H9 (cell line): Measurements from ENCODE around the gene CCND3. TPM values are rescaled to one million over a fixed set of nuclear protein-coding genes. Genes with fewer than 3 reads are reported as not detected.

Experiments
- DNase-seq: peaks from one replicate; pipeline ENCODE4 v3.0.0-alpha.2; 2017
- H2AFZ ChIP-seq: one replicate; pipeline ENCODE4 v1.6.1; 2013; ENCODE audit warnings: mild to moderate bottlenecking, low read length, control low read depth, moderate library complexity
- H2AK5ac ChIP-seq: 2 replicates; pipeline ENCODE4 v1.6.1; 2013; ENCODE audit warnings: low read length, control low read depth, mixed read lengths; ENCODE audit not compliant: insufficient read length
- H2BK120ac ChIP-seq: one replicate; pipeline ENCODE4 v1.6.1; 2013; ENCODE audit warnings: low read depth, mild to moderate bottlenecking, low read length, control low read depth, inconsistent platforms; ENCODE audit not compliant: poor library complexity, severe bottlenecking
- H2BK12ac ChIP-seq: 2 replicates; pipeline ENCODE4 v1.6.1; 2013; ENCODE audit warnings: low read length, control low read depth, mixed read lengths, low read depth; ENCODE audit not compliant: insufficient read length
- H2BK15ac ChIP-seq: 2 replicates; pipeline ENCODE4 v1.6.1; 2013; ENCODE audit warnings: low read depth, low read length, control low read depth
- H2BK20ac ChIP-seq: one replicate; pipeline ENCODE4 v1.6.1; 2013; ENCODE audit warnings: low read depth, mild to moderate bottlenecking, low read length, control low read depth, inconsistent platforms; ENCODE audit not compliant: poor library complexity, severe bottlenecking
- H2BK5ac ChIP-seq: 2 replicates; pipeline ENCODE4 v1.6.1; 2013; ENCODE audit warnings: low read length, control low read depth, mixed read lengths; ENCODE audit not compliant: insufficient read length
- H3K14ac ChIP-seq: 2 replicates; pipeline ENCODE4 v1.6.1; 2013; ENCODE audit warnings: low read length, control low read depth; ENCODE audit not compliant: insufficient read depth
- H3K18ac ChIP-seq: 2 replicates; pipeline ENCODE4 v1.6.1; 2013; ENCODE audit warnings: low read depth, mild to moderate bottlenecking, mixed read lengths, low read length, control low read depth; ENCODE audit not compliant: insufficient read length
- H3K23ac ChIP-seq: 2 replicates; pipeline ENCODE4 v1.6.1; 2013; ENCODE audit warnings: low read length, control low read depth, mixed read lengths, low read depth; ENCODE audit not compliant: insufficient read length
- H3K23me2 ChIP-seq: 2 replicates; pipeline ENCODE4 v1.6.1; 2013; ENCODE audit warnings: low read depth, mild to moderate bottlenecking, mixed read lengths, low read length, control low read depth; ENCODE audit not compliant: insufficient read length, poor library complexity, severe bottlenecking
- H3K27ac ChIP-seq: 2 replicates; pipeline ENCODE4 v1.5.1; 2013; ENCODE audit warnings: low read length, control low read depth, mixed read lengths, low read depth; ENCODE audit not compliant: insufficient read length
- H3K27me3 ChIP-seq: 2 replicates; pipeline ENCODE4 v1.6.1; 2013; ENCODE audit warnings: low read length, control low read depth, inconsistent platforms; ENCODE audit not compliant: insufficient read depth
- H3K4ac ChIP-seq: 2 replicates; pipeline ENCODE4 v1.6.1; 2013; ENCODE audit warnings: low read depth, mild to moderate bottlenecking, control low read depth, inconsistent platforms, low read length, moderate library complexity
- H3K4me1 ChIP-seq: 2 replicates; pipeline ENCODE4 v1.6.1; 2013; ENCODE audit warnings: low read length, control low read depth, inconsistent platforms; ENCODE audit not compliant: insufficient read depth
- H3K4me2 ChIP-seq: 2 replicates; pipeline ENCODE4 v1.6.1; 2013; ENCODE audit warnings: low read length, control low read depth, mixed read lengths; ENCODE audit not compliant: insufficient read length, insufficient read depth
- H3K56ac ChIP-seq: 2 replicates; pipeline ENCODE4 v1.6.1; 2013; ENCODE audit warnings: low read depth, mild to moderate bottlenecking, mixed read lengths, low read length, control low read depth; ENCODE audit not compliant: insufficient read length
- H3K79me1 ChIP-seq: 2 replicates; pipeline ENCODE4 v1.6.1; 2013; ENCODE audit warnings: low read depth, mild to moderate bottlenecking, moderate library complexity, low read length, control low read depth, inconsistent platforms; ENCODE audit not compliant: insufficient read depth, poor library complexity, severe bottlenecking
- H3K79me2 ChIP-seq: 2 replicates; pipeline ENCODE4 v1.6.1; 2013; ENCODE audit warnings: low read length, control low read depth, inconsistent platforms; ENCODE audit not compliant: insufficient read depth
- H3K9ac ChIP-seq: 2 replicates; pipeline ENCODE4 v1.6.1; 2013; ENCODE audit warnings: low read length, control low read depth, mixed read lengths; ENCODE audit not compliant: insufficient read length; ENCODE audit errors: extremely low read depth
- H3K9me3 ChIP-seq: one replicate; pipeline ENCODE4 v1.6.1; 2013; ENCODE audit warnings: low read depth, low read length, inconsistent platforms; ENCODE audit not compliant: control insufficient read depth
- H3T11ph ChIP-seq: one replicate; pipeline ENCODE4 v1.6.1; 2013; ENCODE audit warnings: mild to moderate bottlenecking, low read length, control low read depth, inconsistent platforms
- H4K20me1 ChIP-seq: one replicate; pipeline ENCODE4 v1.6.1; 2013; ENCODE audit not compliant: control insufficient read depth, insufficient read length, insufficient read depth
- H4K5ac ChIP-seq: 2 replicates; pipeline ENCODE4 v1.6.1; 2013; ENCODE audit warnings: low read depth, mild to moderate bottlenecking, mixed read lengths, low read length, control low read depth; ENCODE audit not compliant: insufficient read length
- H4K8ac ChIP-seq: replicated peaks from 2 replicates; pipeline ENCODE4 v1.6.1; 2013; ENCODE audit warnings: low read length, control low read depth, mixed read lengths, low read depth; ENCODE audit not compliant: insufficient read length
- H4K91ac ChIP-seq: 2 replicates; pipeline ENCODE4 v1.6.1; 2013; ENCODE audit warnings: low read depth, mild to moderate bottlenecking, moderate library complexity, mixed read lengths, low read length, control low read depth; ENCODE audit not compliant: insufficient read length
- H3K27ac Mint-ChIP-seq, 3 experiments: 2 replicates in 2 of 3; 3 replicates in 1 of 3; pipeline ENCODE4 v1.8.0; 2020 to 2021; ENCODE audit warnings: mixed read lengths in 3 of 3, mild to moderate bottlenecking in 1 of 3, moderate library complexity in 1 of 3
- H3K27me3 Mint-ChIP-seq: 2 replicates; pipeline ENCODE4 v1.8.0; 2021; ENCODE audit warnings: low read depth, mild to moderate bottlenecking, moderate library complexity, mixed read lengths
- H3K36me3 Mint-ChIP-seq, 3 experiments: 2 replicates in 2 of 3; 3 replicates in 1 of 3; pipeline ENCODE4 v1.8.0; 2020 to 2021; ENCODE audit warnings: low read depth in 3 of 3, mixed read lengths in 3 of 3; ENCODE audit not compliant: insufficient read depth in 1 of 3
- H3K4me1 Mint-ChIP-seq, 2 experiments: 2 replicates each; pipeline ENCODE4 v1.8.0; 2020; ENCODE audit warnings: mixed read lengths in 2 of 2
- H3K4me3 Mint-ChIP-seq, 2 experiments: 2 replicates in 1 of 2; 3 replicates in 1 of 2; pipeline ENCODE4 v1.8.0; 2020 to 2021; ENCODE audit warnings: mild to moderate bottlenecking in 2 of 2, mixed read lengths in 2 of 2, moderate library complexity in 1 of 2
- H3K9me3 Mint-ChIP-seq, 2 experiments: 2 replicates in 1 of 2; 3 replicates in 1 of 2; pipeline ENCODE4 v1.8.0; 2020; ENCODE audit warnings: mild to moderate bottlenecking in 2 of 2, mixed read lengths in 2 of 2, moderate library complexity in 1 of 2
- WGBS: extraction: QIAGEN DNeasy Blood & Tissue Kit; methylation state at CpG from one replicate; pipeline ENCODE4 v1.1.7; 2013; ENCODE audit warnings: missing lambda C conversion rate, low lambda C conversion rate, mixed read lengths; ENCODE audit not compliant: insufficient read length; ENCODE audit errors: extremely low coverage; 5-methylcytosine and 5-hydroxymethylcytosine counted together
- total RNA-seq: library from RNA; stranded (reverse); gene quantifications from 2 replicates; pipeline ENCODE4 v1.2.1, GENCODE V29; 2021
- TF ChIP-seq, protein P1 (sequence below): fragments of 200-600 bp; sonication (generic); conservative IDR thresholded peaks from 3 replicates; pipeline ENCODE4 v1.8.0; 2021; ENCODE audit warnings: antibody characterized with exemption, mild to moderate bottlenecking

Gene CCND3
- total RNA-seq, 1 experiment from 2014 or later: 24.2 TPM

DNA sequence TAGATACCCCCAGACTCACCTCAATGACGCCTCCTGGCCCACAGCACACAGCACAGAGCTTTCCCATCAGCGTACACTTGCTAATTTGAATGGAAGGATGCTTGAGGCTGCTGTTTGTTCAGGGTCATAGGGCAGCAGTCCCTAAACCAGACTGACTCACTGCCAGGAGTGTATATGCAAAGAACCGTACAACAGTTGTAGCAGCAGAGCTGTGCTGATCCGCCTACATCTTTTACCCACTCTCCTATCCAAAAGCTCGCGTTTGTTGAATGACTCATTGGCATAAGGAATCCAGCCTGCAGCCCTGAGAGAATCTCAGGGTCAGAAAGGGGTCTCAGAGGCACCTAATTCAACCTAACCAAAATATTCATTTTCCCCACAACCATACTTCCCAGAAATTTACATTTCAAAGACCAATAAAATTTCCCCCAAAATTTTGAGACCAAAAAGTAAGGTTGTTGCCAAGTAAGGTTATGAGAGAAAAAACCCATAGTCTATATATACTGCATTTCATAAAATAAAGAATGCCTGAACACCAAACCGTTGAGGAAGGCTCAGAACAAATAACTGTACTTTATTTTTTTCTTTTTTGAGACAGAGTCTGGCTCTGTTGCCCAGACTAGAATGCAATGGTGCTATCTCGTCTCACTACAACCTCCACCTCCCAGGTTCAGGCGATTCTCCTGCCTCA, 35.3 kb upstream of the CCND3 start:
- H2BK5ac ChIP-seq: no peak overlapping the region
- H3K56ac ChIP-seq: no peak overlapping the region
- H2BK120ac ChIP-seq: no peak overlapping the region
- no peak overlapping the region for H2AK5ac ChIP-seq
- Mint-ChIP-seq H3K36me3 (no peaks in the 10 kb centered on the region), H3K27ac (no peak overlapping the region; a peak in 1 of 7 replicates), H3K4me1 (no peaks in the 10 kb centered on the region), H3K9me3 (no peaks in the 10 kb centered on the region; a peak in 1 of 5 replicates), H3K27me3 (no peaks in the 10 kb centered on the region; the same call in 1 of the 2 replicates), H3K4me3 (no peak overlapping the region)
- H3K4me1 ChIP-seq: no peaks in the 10 kb centered on the region
- TF ChIP-seq, protein P1, sequence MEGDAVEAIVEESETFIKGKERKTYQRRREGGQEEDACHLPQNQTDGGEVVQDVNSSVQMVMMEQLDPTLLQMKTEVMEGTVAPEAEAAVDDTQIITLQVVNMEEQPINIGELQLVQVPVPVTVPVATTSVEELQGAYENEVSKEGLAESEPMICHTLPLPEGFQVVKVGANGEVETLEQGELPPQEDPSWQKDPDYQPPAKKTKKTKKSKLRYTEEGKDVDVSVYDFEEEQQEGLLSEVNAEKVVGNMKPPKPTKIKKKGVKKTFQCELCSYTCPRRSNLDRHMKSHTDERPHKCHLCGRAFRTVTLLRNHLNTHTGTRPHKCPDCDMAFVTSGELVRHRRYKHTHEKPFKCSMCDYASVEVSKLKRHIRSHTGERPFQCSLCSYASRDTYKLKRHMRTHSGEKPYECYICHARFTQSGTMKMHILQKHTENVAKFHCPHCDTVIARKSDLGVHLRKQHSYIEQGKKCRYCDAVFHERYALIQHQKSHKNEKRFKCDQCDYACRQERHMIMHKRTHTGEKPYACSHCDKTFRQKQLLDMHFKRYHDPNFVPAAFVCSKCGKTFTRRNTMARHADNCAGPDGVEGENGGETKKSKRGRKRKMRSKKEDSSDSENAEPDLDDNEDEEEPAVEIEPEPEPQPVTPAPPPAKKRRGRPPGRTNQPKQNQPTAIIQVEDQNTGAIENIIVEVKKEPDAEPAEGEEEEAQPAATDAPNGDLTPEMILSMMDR: no peak
- no peaks in the 10 kb centered on the region for H3K23me2 ChIP-seq
- no peak overlapping the region for H2BK12ac ChIP-seq
- no CpG with 5 or more reads among the region's 9 CpGs for WGBS
- no peak overlapping the region for H3K4me2 ChIP-seq
- DNase-seq: no peak
- H3K9ac ChIP-seq: no peak overlapping the region
- no peak overlapping the region for H3T11ph ChIP-seq
- no peak overlapping the region for H2BK15ac ChIP-seq
- H3K4ac ChIP-seq: no peak overlapping the region
- no peak overlapping the region for H4K8ac ChIP-seq
- no peak overlapping the region for H2AFZ ChIP-seq
- H4K91ac ChIP-seq: no peak overlapping the region
- H3K9me3 ChIP-seq: no peaks in the 10 kb centered on the region
- no peaks in the 10 kb centered on the region for H3K79me1 ChIP-seq
- H3K14ac ChIP-seq: no peak overlapping the region
- no peak overlapping the region for H2BK20ac ChIP-seq
- H3K18ac ChIP-seq: no peak overlapping the region
- no peaks in the 10 kb centered on the region for H3K79me2 ChIP-seq
- no peaks in the 10 kb centered on the region for H3K27me3 ChIP-seq
- H4K5ac ChIP-seq: no peak overlapping the region
- H3K23ac ChIP-seq: no peak overlapping the region
- no peaks in the 10 kb centered on the region for H4K20me1 ChIP-seq
- no peak overlapping the region for H3K27ac ChIP-seq
